SIG-M5 treated with dmso at 0.1 percent for 504 hours (cell line): Measurements from ENCODE around the gene TMEM270.

Experiments used
- DNase-seq: peaks from one replicate; lab custom pipeline; 2025; ENCODE audit not compliant: unreplicated experiment; lab: John Stamatoyannopoulos, UW

TMEM270 gene

GRCh38 chr7:73904219-73905137, 43.5 kb downstream of the TMEM270 start:
- no peak for DNase-seq

- no peak for DNase-seq
Observed at GRCh38 chr7:73905360-73905759, 44.4 kb downstream of the TMEM270 start.

- DNase-seq = no peak
Observed at GRCh38 chr7:73906874-73907273, 45.9 kb downstream of the TMEM270 start.

GRCh38 chr7:73907554-73908122, 46.7 kb downstream of the TMEM270 start:
- no peak for DNase-seq

GRCh38 chr7:73908123-73908611, 47.2 kb downstream of the TMEM270 start:
- no peak for DNase-seq

- peak; percentile 83 for DNase-seq
Observed at GRCh38 chr7:73909051-73909941, 48.3 kb downstream of the TMEM270 start.

GRCh38 chr7:73909996-73910395, 49.0 kb downstream of the TMEM270 start:
- DNase-seq = no peak

GRCh38 chr7:73912223-73912622, 51.3 kb downstream of the TMEM270 start:
- DNase-seq = no peak
